ENCODE measurements around the gene ARGFX. TPM values are rescaled to one million over a fixed set of nuclear protein-coding genes. Genes with fewer than 3 reads are reported as not detected.

ARGFX gene
- total RNA-seq, 1 donor from 2014 or later = not detected

GRCh38 chr3:121542924-121543323 lies 24.8 kb upstream of the ARGFX start:
- Mint-ChIP-seq H3K27me3 (no peaks in the 10 kb centered on the region), H3K4me3 (no peak overlapping the region), H3K4me1 (peaks cover 15% of the 10 kb centered on the region), H3K27ac (no peak overlapping the region), H3K36me3 (ENCODE audit: low read depth) (peaks cover 7% of the 10 kb centered on the region), H3K9me3 (no peaks in the 10 kb centered on the region)
- ChIA-PET POLR2A (no interaction called here), CTCF (no interaction called here)
- TF ChIP-seq, protein P1, sequence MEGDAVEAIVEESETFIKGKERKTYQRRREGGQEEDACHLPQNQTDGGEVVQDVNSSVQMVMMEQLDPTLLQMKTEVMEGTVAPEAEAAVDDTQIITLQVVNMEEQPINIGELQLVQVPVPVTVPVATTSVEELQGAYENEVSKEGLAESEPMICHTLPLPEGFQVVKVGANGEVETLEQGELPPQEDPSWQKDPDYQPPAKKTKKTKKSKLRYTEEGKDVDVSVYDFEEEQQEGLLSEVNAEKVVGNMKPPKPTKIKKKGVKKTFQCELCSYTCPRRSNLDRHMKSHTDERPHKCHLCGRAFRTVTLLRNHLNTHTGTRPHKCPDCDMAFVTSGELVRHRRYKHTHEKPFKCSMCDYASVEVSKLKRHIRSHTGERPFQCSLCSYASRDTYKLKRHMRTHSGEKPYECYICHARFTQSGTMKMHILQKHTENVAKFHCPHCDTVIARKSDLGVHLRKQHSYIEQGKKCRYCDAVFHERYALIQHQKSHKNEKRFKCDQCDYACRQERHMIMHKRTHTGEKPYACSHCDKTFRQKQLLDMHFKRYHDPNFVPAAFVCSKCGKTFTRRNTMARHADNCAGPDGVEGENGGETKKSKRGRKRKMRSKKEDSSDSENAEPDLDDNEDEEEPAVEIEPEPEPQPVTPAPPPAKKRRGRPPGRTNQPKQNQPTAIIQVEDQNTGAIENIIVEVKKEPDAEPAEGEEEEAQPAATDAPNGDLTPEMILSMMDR (IDR thresholded peaks at IDR 0.05) = no peak
- ATAC-seq (ENCODE audit: low read depth) (no peak), DNase-seq (no peak)
- intact Hi-C loops (cut with micrococcal nuclease) = no loop called here

DNA sequence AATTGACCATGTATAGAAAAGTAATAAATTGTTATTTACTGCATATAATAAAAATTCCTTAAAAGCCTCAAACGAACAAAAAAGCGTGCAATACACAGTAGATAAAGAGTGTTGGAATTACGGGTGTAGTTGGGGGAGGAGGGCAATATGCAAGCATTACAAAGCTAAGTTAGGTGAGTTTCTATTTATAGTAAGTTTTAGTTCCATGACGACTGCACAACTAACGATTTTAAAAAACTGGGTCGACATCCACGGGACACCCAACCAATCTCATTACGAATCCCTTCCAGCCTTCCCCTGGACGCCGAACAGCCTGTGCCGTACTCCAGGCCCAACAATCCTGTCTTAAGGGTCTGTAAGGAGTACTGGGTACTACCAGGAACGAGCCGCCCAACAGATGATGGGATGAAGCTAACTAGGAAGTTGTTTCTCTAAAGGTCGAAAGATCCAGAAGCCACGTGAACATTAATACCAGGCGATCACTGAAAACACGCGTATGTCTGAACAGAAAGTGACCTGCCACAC lies 22.6 kb upstream of the ARGFX start:
- peaks cover 31% of the 10 kb centered on the region for H3K4me1 Mint-ChIP-seq
- H3K36me3 Mint-ChIP-seq (ENCODE audit: low read depth) = peaks cover 7% of the 10 kb centered on the region
- H3K4me3 Mint-ChIP-seq = peak overlapping the region; percentile 90
- ATAC-seq (ENCODE audit: low read depth) (no peak), DNase-seq (no peak)
- POLR2A ChIA-PET = interaction anchor here (0.9 to 4.1 kb wide), 5 partner anchors 116 to 1657 kb away, joined by 3 to 42 read pairs (median 6); partner anchors contain the start of genes FAM162A, HCLS1 and SEC22A
- CTCF ChIA-PET = interaction anchor here (1.0 to 1.8 kb wide), 2 partner anchors 848 to 1483 kb away, joined by 3 to 4 read pairs; no protein-coding TSS in a partner anchor
- TF ChIP-seq, protein P1 (IDR thresholded peaks at IDR 0.05) = no peak
- H3K9me3 Mint-ChIP-seq = no peaks in the 10 kb centered on the region
- intact Hi-C loops (cut with micrococcal nuclease) = loop anchor here (5.0 kb wide), 7 partner anchors 92 to 1453 kb away; partner anchors contain the start of genes DTX3L, GSK3B and PARP9
- no peaks in the 10 kb centered on the region for H3K27me3 Mint-ChIP-seq
- H3K27ac Mint-ChIP-seq = no peak overlapping the region

GRCh38 chr3:121545574-121546455 lies 21.9 kb upstream of the ARGFX start, which contains the start of gene POLQ:
Gene POLQ, minus strand, starts transcription at chr3:121545988. Its CDS starts 111 bp downstream, at chr3:121545877.
- H3K27ac Mint-ChIP-seq = peak within 1 kb of the TSS; percentile 95

DNA sequence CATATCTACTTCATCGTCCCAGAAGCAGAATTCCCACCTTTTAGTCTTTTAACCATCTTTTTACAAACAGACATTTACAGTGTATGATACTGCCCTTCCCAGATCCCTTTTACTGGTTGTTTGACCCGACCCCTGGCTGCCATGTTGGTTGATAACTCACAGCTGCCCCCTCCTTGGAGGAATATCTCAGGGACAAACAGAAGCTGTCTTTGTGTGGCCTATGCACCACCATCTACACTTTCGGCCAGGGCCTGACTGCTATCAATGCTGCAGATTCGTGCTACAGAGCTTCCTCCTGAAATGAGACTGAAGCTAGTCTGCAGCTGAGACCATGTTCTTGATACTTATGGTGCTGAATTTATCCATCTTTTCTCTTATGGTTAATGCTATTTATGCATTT lies 15.4 kb upstream of the ARGFX start:
- H3K4me3 Mint-ChIP-seq = no peak overlapping the region
- no peaks in the 10 kb centered on the region for H3K27me3 Mint-ChIP-seq
- no peaks in the 10 kb centered on the region for H3K9me3 Mint-ChIP-seq
- intact Hi-C loops (cut with micrococcal nuclease) = no loop called here
- ATAC-seq (ENCODE audit: low read depth) (no peak), DNase-seq (no peak)
- no peak overlapping the region for H3K27ac Mint-ChIP-seq
- POLR2A ChIA-PET = no interaction called here
- peaks cover 16% of the 10 kb centered on the region for H3K4me1 Mint-ChIP-seq
- CTCF ChIA-PET = no interaction called here
- no peaks in the 10 kb centered on the region for H3K36me3 Mint-ChIP-seq (ENCODE audit: low read depth)
- TF ChIP-seq, protein P1 (IDR thresholded peaks at IDR 0.05) = no peak

More at GRCh38 chr3:121545574-121546455, 21.9 kb upstream of the ARGFX start, which contains the start of gene POLQ:
- Mint-ChIP-seq H3K27me3 (no peaks in the 10 kb centered on the region), H3K4me1 (peaks cover 31% of the 10 kb centered on the region), H3K36me3 (ENCODE audit: low read depth) (peaks cover 7% of the 10 kb centered on the region), H3K9me3 (no peaks in the 10 kb centered on the region), H3K4me3 (peak within 1 kb of the TSS; percentile 90)
- POLR2A ChIA-PET = interaction anchor here (0.8 to 4.1 kb wide), 13 partner anchors 115 to 1656 kb away, joined by 3 to 42 read pairs (median 4); partner anchors contain the start of genes EAF2, FAM162A, GOLGB1 and HCLS1
- intact Hi-C loops (cut with micrococcal nuclease) = loop anchor here (1.0 to 5.0 kb wide), 24 partner anchors 91 to 1943 kb away; partner anchors contain the start of genes DTX3L, EAF2, FAM162A and GOLGB1
- ATAC-seq (ENCODE audit: low read depth) (peak; percentile 91), DNase-seq (peak; percentile 74)
- TF ChIP-seq, protein P1 (IDR thresholded peaks at IDR 0.05) = no peak
- CTCF ChIA-PET = interaction anchor here (1.3 to 4.0 kb wide), 9 partner anchors 307 to 1483 kb away, joined by 4 to 31 read pairs (median 9); partner anchors contain the start of genes FAM162A, MIX23 and SEMA5B

DNA sequence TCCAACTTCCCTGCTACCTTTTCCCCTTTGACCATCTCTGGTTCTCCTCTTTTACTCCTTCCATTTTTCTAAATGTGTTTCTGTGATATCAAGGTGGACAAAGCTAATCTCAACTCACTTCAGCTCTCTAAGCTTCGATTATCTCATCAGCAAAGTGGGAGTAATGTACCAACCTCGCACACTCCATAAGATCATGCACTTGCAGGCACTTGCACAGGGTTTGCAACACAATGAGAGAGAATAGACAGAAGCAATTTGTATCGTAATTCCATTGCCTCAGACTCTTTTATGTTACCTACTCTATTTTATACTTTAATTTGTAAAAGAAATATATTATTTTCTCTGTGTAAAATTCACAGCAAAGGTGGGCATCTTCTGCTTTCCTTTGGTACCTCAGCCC lies 15.0 kb upstream of the ARGFX start:
- Mint-ChIP-seq H3K9me3 (no peaks in the 10 kb centered on the region), H3K27me3 (no peaks in the 10 kb centered on the region), H3K27ac (no peak overlapping the region), H3K4me1 (peaks cover 16% of the 10 kb centered on the region), H3K4me3 (no peak overlapping the region), H3K36me3 (ENCODE audit: low read depth) (no peaks in the 10 kb centered on the region)
- intact Hi-C loops (cut with micrococcal nuclease) = no loop called here
- no peak for DNase-seq
- ChIA-PET POLR2A (no interaction called here), CTCF (no interaction called here)
- TF ChIP-seq, protein P1 (IDR thresholded peaks at IDR 0.05) = no peak
- no peak for ATAC-seq (ENCODE audit: low read depth)

Data from activated B cell treated with CpG ODN at 0.5 μM for 24 hours (primary cell).